Measurements from ENCODE around the gene XAB2.

XAB2 gene

GRCh38 chr19:7606289-7606688, 23.1 kb downstream of the XAB2 start:
- no peaks in the 10 kb centered on the region for H4K20me1 ChIP-seq (ENCODE audit: insufficient read depth, low read length)
- H2AFZ ChIP-seq (ENCODE audit: low read length) = no peak overlapping the region
- H3K36me3 ChIP-seq (ENCODE audit: insufficient read depth, low read length) = no peaks in the 10 kb centered on the region
- no peaks in the 10 kb centered on the region for H3K4me1 ChIP-seq (ENCODE audit: insufficient read depth, low read length, severe bottlenecking)
- no peak overlapping the region for H3K4me2 ChIP-seq (ENCODE audit: low read length)
- H3K9me2 ChIP-seq (ENCODE audit: low read depth, low read length) = no peaks in the 10 kb centered on the region
- H3K9me3 ChIP-seq (ENCODE audit: low read length) = no peaks in the 10 kb centered on the region
- no peak overlapping the region for H3K4me3 ChIP-seq (ENCODE audit: low read depth, low read length, poor library complexity, severe bottlenecking)
- H3K9ac ChIP-seq (ENCODE audit: low read length) = no peak overlapping the region
- H3K27me3 ChIP-seq (ENCODE audit: insufficient read depth, low read length) = no peaks in the 10 kb centered on the region
- no peaks in the 10 kb centered on the region for H3F3A ChIP-seq (ENCODE audit: insufficient read depth, low read length)
- no peaks in the 10 kb centered on the region for H3K79me2 ChIP-seq (ENCODE audit: insufficient read depth, low read length)
- TF ChIP-seq CTCF (IDR thresholded peaks at IDR 0.05; ENCODE audit: low read length) (no peak), EZH2 (IDR thresholded peaks at IDR 0.05; ENCODE audit: borderline replicate concordance, low read length) (no peak)
- H3K27ac ChIP-seq (ENCODE audit: low read depth, low read length, poor library complexity, severe bottlenecking) = no peak overlapping the region

- Histone ChIP-seq H3K36me3 (ENCODE audit: insufficient read depth, low read length) (no peaks in the 10 kb centered on the region), H2AFZ (ENCODE audit: low read length) (no peak overlapping the region), H3K4me2 (ENCODE audit: low read length) (no peak overlapping the region), H3F3A (ENCODE audit: insufficient read depth, low read length) (no peaks in the 10 kb centered on the region), H3K4me1 (ENCODE audit: insufficient read depth, low read length, severe bottlenecking) (no peaks in the 10 kb centered on the region), H3K27me3 (ENCODE audit: insufficient read depth, low read length) (no peaks in the 10 kb centered on the region), H3K9ac (ENCODE audit: low read length) (no peak overlapping the region), H3K4me3 (ENCODE audit: low read depth, low read length, poor library complexity, severe bottlenecking) (no peak overlapping the region), H3K9me2 (ENCODE audit: low read depth, low read length) (no peaks in the 10 kb centered on the region), H4K20me1 (ENCODE audit: insufficient read depth, low read length) (no peaks in the 10 kb centered on the region), H3K79me2 (ENCODE audit: insufficient read depth, low read length) (no peaks in the 10 kb centered on the region), H3K9me3 (ENCODE audit: low read length) (no peaks in the 10 kb centered on the region), H3K27ac (ENCODE audit: low read depth, low read length, poor library complexity, severe bottlenecking) (no peak overlapping the region)
- no peak for TF ChIP-seq CTCF (IDR thresholded peaks at IDR 0.05; ENCODE audit: low read length)
- no peak for TF ChIP-seq EZH2 (IDR thresholded peaks at IDR 0.05; ENCODE audit: borderline replicate concordance, low read length)
These were observed 23.7 kb downstream of the XAB2 start for GRCh38 chr19:7605490-7606222.

- Histone ChIP-seq H3K27me3 (ENCODE audit: insufficient read depth, low read length) (no peaks in the 10 kb centered on the region), H3K9ac (ENCODE audit: low read length) (no peak overlapping the region), H3K27ac (ENCODE audit: low read depth, low read length, poor library complexity, severe bottlenecking) (no peak overlapping the region), H3K4me3 (ENCODE audit: low read depth, low read length, poor library complexity, severe bottlenecking) (no peak overlapping the region), H3K4me1 (ENCODE audit: insufficient read depth, low read length, severe bottlenecking) (no peaks in the 10 kb centered on the region), H3K36me3 (ENCODE audit: insufficient read depth, low read length) (no peaks in the 10 kb centered on the region), H3F3A (ENCODE audit: insufficient read depth, low read length) (no peaks in the 10 kb centered on the region), H3K9me3 (ENCODE audit: low read length) (no peaks in the 10 kb centered on the region), H3K9me2 (ENCODE audit: low read depth, low read length) (no peaks in the 10 kb centered on the region), H3K4me2 (ENCODE audit: low read length) (no peak overlapping the region), H4K20me1 (ENCODE audit: insufficient read depth, low read length) (no peaks in the 10 kb centered on the region), H3K79me2 (ENCODE audit: insufficient read depth, low read length) (no peaks in the 10 kb centered on the region), H2AFZ (ENCODE audit: low read length) (no peak overlapping the region)
- TF ChIP-seq CTCF (IDR thresholded peaks at IDR 0.05; ENCODE audit: low read length) = no peak
- no peak for TF ChIP-seq EZH2 (IDR thresholded peaks at IDR 0.05; ENCODE audit: borderline replicate concordance, low read length)
These were observed 25.4 kb downstream of the XAB2 start for GRCh38 chr19:7603919-7604318.
